Small intestine (tissue), 7 donors: Measurements from ENCODE around the gene EIF4A3. TPM values are rescaled to one million over a fixed set of nuclear protein-coding genes. Genes with fewer than 3 reads are reported as not detected.

ENCODE experiments used
- DNase-seq, 2 donors: peaks; one replicate each; pipeline versions ENCODE4 v3.0.0 to v3.0.0-alpha.2; 2013
- FAIRE-seq: peaks from 2 replicates; lab custom pipeline; 2012; peaks lifted over from hg19 to GRCh38; lab: Jason Lieb, UNC
- H3K27ac ChIP-seq, 3 donors: one replicate each; pipeline ENCODE4 v1.5.1; 2013; ENCODE audit warnings: low read length in 2 of 3, mild to moderate bottlenecking in 2 of 3, control low read depth in 1 of 3, inconsistent platforms in 1 of 3, low read depth in 1 of 3, moderate library complexity in 1 of 3
- H3K27me3 ChIP-seq, 3 donors: one replicate each; pipeline ENCODE4 v1.6.1; 2013; ENCODE audit warnings: low read length in 3 of 3, inconsistent platforms in 1 of 3; ENCODE audit not compliant: control insufficient read depth in 3 of 3, insufficient read depth in 3 of 3
- H3K36me3 ChIP-seq, 3 donors: one replicate each; pipeline ENCODE4 v1.6.1; 2013; ENCODE audit warnings: low read length in 3 of 3, inconsistent platforms in 1 of 3, low read depth in 1 of 3, mild to moderate bottlenecking in 1 of 3, moderate library complexity in 1 of 3; ENCODE audit not compliant: control insufficient read depth in 3 of 3, insufficient read depth in 2 of 3
- H3K4me1 ChIP-seq, 3 donors: one replicate each; pipeline ENCODE4 v1.6.1; 2013; ENCODE audit warnings: low read length in 2 of 3, inconsistent platforms in 1 of 3, low read depth in 1 of 3, mild to moderate bottlenecking in 1 of 3, moderate library complexity in 1 of 3; ENCODE audit not compliant: control insufficient read depth in 3 of 3, insufficient read depth in 2 of 3
- H3K4me3 ChIP-seq, 3 donors: one replicate each; pipeline ENCODE4 v1.5.1; 2013; ENCODE audit warnings: low read length in 3 of 3, control low read depth in 1 of 3, inconsistent platforms in 1 of 3, low read depth in 1 of 3, mild to moderate bottlenecking in 1 of 3, moderate library complexity in 1 of 3
- H3K9me3 ChIP-seq, 2 donors: one replicate each; pipeline ENCODE4 v1.6.1; 2013; ENCODE audit warnings: low read depth in 1 of 2, low read length in 1 of 2; ENCODE audit not compliant: control insufficient read depth in 2 of 2, insufficient read depth in 1 of 2
- WGBS, 3 donors: extraction: QIAGEN DNeasy Blood & Tissue Kit; methylation state at CpG; one replicate each; pipeline ENCODE4 v1.1.7; 2013; 5-methylcytosine and 5-hydroxymethylcytosine counted together
- polyA plus RNA-seq, 4 donors: library from polyadenylated mRNA; stranded (reverse) in 3 of 4; unstranded in 1 of 4; fragments of 200-250 nt in 3 of 4; fragments of 120-200 nt in 1 of 4; gene quantifications; one replicate each; pipeline versions ENCODE4 v1.2.1 to v1.2.3, GENCODE V29; 2013
- donor health status: healthy with polysubstance abuse.
- donor health status: control.
- donor health status: control.
- donor health status: Bipolar disorder and iron deficiency.
- donor health status: healthy.

Gene EIF4A3
- polyA plus RNA-seq, 4 donors: 47.2 to 88.2 (median 67.3) TPM

GRCh38 chr17:80126449-80126715, 20.5 kb downstream of the EIF4A3 start:
- H3K27me3 ChIP-seq: peaks cover 0 to 4% (median 2%) of the 10 kb centered on the region in 3 donors
- H3K9me3 ChIP-seq: no peaks in the 10 kb centered on the region
- H3K4me3 ChIP-seq: no peak overlapping the region
- peaks cover 0 to 4% (median 0%) of the 10 kb centered on the region in 3 donors for H3K4me1 ChIP-seq
- H3K36me3 ChIP-seq: no peaks in the 10 kb centered on the region
- no peak overlapping the region for H3K27ac ChIP-seq
- no peak for DNase-seq
- WGBS, 3 donors: 62 to 72% (median 64%) methylated on average over 3 of the region's 3 CpGs
- FAIRE-seq: no peak

DNA sequence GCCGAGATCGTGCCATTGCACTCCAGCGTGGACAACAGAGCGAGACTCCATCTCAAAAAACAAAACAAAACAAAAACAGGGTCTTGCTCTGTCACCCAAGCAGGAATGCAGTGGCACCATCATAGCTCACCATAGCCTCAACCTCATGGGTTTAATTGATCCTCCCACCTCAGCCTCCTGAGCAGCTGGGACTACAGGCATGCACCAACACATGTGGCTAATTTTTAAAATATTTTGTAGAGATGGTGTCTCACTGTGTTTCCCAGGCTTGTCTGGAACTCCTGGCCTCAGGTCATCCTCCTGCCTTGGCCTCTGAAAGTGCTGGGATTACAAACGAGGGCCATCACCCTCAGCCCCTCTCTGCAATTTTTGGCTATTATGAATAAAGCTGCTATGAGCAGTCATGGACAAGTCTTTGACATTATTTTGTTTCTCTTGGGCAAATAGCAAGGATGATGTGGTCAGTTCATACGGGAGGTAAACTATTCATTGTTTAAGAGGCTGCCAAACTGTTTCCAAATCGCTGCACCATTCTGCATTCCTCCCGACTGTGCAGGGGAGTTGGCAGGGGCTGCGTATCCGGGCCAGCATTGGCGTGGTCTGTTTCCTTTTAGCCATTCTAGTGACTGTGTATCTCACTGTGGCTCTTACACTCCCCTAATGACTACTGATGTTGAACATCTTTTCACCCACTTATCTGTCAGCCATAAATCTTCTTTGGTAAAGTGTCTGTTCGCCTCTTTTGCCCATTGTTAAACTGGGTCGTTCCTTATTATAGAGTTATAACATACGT, 21.1 kb downstream of the EIF4A3 start:
- Histone ChIP-seq H3K4me1 (peaks cover 0 to 4% (median 0%) of the 10 kb centered on the region in 3 donors), H3K36me3 (no peaks in the 10 kb centered on the region), H3K4me3 (no peak overlapping the region), H3K9me3 (no peaks in the 10 kb centered on the region), H3K27ac (no peak overlapping the region), H3K27me3 (peaks cover 0 to 4% (median 2%) of the 10 kb centered on the region in 3 donors)
- no peak for FAIRE-seq
- DNase-seq: no peak
- WGBS, 3 donors: 66 to 70% (median 67%) methylated on average over 14 of the region's 14 CpGs

DNA sequence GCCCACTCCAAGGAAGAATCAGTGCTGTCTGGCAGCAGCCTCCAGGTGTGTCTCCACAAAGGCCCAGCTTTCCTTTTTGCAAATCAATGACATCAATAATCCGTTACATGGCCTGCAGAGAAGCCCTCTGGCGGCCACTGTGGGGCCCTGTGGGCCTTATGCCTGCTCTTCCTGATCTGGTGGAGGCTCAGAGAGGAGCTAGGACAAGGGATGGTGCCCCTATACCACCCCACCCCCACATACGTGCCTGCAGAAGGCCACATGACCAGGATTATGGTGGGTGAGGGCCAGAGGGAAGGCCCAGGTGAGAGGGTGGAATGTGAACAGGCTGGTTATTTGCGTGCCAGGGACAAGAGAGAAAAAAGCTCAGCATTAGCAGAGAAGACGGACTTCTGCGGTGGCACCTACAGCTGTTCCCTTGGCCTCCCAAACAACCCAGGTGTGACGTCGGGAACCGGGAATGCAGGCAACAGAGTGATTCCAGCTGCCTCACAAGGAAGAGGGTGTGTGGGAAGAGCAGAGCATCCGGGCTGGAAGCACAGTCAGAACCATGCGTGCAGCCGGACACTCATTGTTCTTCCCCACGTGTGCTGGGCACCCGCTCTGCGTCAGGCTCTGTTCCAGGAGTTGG, 22.5 kb downstream of the EIF4A3 start:
- Histone ChIP-seq H3K27me3 (peaks cover 0 to 4% (median 2%) of the 10 kb centered on the region in 3 donors), H3K36me3 (peaks cover 0 to 4% (median 0%) of the 10 kb centered on the region in 3 donors), H3K27ac (no peak overlapping the region), H3K9me3 (no peaks in the 10 kb centered on the region), H3K4me1 (peaks cover 0 to 4% (median 0%) of the 10 kb centered on the region in 3 donors), H3K4me3 (no peak overlapping the region)
- 47 to 62% (median 58%) methylated on average over 15 of the region's 15 CpGs for WGBS, 3 donors
- DNase-seq (peak; percentile 39 to 61), FAIRE-seq (no peak)

GRCh38 chr17:80123791-80124190, 23.1 kb downstream of the EIF4A3 start:
- peaks cover 0 to 5% (median 0%) of the 10 kb centered on the region in 3 donors for H3K36me3 ChIP-seq
- H3K4me3 ChIP-seq: no peak overlapping the region
- peaks cover 0 to 4% (median 2%) of the 10 kb centered on the region in 3 donors for H3K27me3 ChIP-seq
- FAIRE-seq: no peak
- DNase-seq: no peak
- H3K4me1 ChIP-seq: peaks cover 0 to 4% (median 0%) of the 10 kb centered on the region in 3 donors
- 75 to 79% (median 78%) methylated on average over 15 of the region's 15 CpGs for WGBS, 3 donors
- no peaks in the 10 kb centered on the region for H3K9me3 ChIP-seq
- H3K27ac ChIP-seq: no peak overlapping the region

DNA sequence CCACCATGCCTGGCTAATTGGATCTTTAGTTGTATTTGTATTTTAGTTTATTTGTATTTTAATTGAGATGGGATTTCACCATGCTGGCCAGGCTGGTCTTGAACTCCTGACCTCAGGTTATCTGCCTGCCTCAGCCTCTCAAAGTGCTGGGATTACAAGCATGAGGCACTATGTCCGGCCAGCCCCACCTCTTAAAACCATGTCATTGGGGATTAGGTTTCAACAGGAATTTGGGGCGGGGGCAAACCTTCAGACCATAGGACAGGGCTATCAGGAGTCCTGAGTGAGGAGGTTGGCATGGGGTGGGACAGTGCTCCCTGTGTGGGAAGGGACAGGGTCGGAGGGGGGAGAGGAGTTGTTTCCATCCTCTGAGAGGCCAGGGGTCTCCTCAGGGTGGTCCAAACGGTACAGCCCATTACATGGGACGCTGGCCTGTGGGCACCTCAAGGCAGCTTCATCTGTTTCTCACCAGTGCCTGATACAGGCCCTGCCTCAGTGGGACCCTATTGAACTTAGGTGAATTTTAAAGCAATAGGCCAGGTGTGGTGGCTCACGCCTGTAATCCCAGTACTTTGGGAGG, 23.9 kb downstream of the EIF4A3 start:
- H3K4me3 ChIP-seq: no peak overlapping the region

DNA sequence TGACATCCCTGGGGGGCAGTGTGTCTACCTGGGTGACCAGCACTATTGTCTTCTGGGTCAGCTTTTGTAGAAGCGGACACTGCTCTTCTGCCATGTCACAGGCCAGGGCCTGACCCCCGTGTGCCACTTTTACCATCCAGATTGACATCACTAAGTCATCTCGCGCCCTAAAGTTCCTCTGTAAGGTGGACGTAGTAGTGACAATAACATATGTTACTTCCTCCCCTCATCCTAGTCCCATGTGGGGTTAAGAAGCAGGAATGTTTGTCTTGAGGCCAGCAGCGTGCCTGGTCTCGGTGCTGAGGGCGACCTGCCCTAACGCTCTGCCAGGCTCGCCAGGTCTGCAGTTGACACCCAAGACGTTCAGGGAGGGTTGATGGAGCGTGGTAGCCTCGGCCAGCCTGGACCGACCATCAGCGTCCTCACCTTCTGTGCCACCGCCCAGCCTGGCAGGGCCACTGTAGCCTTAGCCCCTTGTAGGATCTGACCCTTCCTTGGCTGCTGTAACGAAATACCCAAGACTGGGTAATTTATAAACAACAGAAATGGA, 24.8 kb downstream of the EIF4A3 start:
- H3K27ac ChIP-seq: no peak overlapping the region
- WGBS, 3 donors: 88 to 90% (median 89%) methylated on average over 17 of the region's 17 CpGs
- peaks cover 0 to 4% (median 0%) of the 10 kb centered on the region in 3 donors for H3K4me1 ChIP-seq
- H3K27me3 ChIP-seq: peaks cover 0 to 4% (median 2%) of the 10 kb centered on the region in 3 donors
- no peak overlapping the region for H3K4me3 ChIP-seq
- H3K9me3 ChIP-seq: no peaks in the 10 kb centered on the region
- no peak for FAIRE-seq
- H3K36me3 ChIP-seq: peaks cover 0 to 20% (median 0%) of the 10 kb centered on the region in 3 donors
- no peak for DNase-seq

More for the DNA sequence above, 23.9 kb downstream of the EIF4A3 start:
- no peak for DNase-seq
- H3K27ac ChIP-seq: no peak overlapping the region
- H3K4me1 ChIP-seq: peaks cover 0 to 4% (median 0%) of the 10 kb centered on the region in 3 donors
- H3K27me3 ChIP-seq: peaks cover 0 to 4% (median 2%) of the 10 kb centered on the region in 3 donors
- no peaks in the 10 kb centered on the region for H3K9me3 ChIP-seq
- WGBS, 3 donors: 81 to 91% (median 85%) methylated on average over 6 of the region's 6 CpGs
- FAIRE-seq: no peak
- H3K36me3 ChIP-seq: peaks cover 0 to 12% (median 0%) of the 10 kb centered on the region in 3 donors

DNA sequence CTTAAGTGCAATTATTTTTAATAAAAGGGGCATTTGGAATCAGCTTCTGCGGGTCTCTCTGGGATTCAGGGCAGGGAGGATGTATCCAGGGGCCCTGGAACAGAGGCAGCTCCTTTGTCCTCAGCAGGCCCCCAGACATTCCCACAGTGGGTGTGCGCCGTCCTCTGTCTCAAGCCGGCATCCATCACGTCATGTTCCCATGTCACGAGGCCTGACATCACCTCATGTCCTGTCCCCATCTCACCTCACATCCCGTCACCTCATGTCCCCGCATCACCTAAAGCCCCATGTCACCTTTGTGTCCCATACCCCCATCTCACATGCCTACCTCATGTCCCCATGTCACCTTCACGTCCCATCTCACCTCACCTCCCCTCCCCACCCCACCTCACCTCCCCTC, 27.1 kb downstream of the EIF4A3 start:
- WGBS, 3 donors: 80 to 89% (median 86%) methylated on average over 9 of the region's 9 CpGs
- DNase-seq (no peak), FAIRE-seq (no peak)
- peaks cover 0 to 9% of the 10 kb centered on the region in 2 donors for H3K9me3 ChIP-seq
- no peak overlapping the region for H3K4me3 ChIP-seq
- no peak overlapping the region for H3K27ac ChIP-seq
- H3K4me1 ChIP-seq: peaks cover 0 to 4% (median 0%) of the 10 kb centered on the region in 3 donors
- H3K27me3 ChIP-seq: peaks cover 0 to 2% (median 0%) of the 10 kb centered on the region in 3 donors
- peaks cover 0 to 24% (median 0%) of the 10 kb centered on the region in 3 donors for H3K36me3 ChIP-seq

DNA sequence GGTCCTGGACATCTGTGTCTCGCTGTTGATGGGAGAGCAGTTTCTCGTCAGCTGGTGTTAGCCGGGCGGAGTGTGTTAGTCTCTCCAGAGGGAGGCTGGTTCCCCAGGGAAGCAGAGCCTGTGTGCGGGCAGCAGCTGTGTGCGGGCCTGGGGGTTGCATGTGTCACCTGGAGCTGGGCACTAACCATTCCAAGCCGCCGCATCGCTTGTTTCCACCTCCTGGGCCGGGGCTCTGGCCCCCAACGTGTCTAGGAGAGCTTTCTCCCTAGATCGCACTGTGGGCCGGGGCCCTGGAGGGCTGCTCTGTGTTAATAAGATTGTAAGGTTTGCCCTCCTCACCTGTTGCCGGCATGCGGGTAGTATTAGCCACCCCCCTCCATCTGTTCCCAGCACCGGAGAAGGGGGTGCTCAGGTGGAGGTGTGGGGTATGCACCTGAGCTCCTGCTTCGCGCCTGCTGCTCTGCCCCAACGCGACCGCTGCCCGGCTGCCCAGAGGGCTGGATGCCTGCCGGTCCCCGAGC, 27.6 kb downstream of the EIF4A3 start:
- FAIRE-seq (no peak), DNase-seq (no peak)
- H3K9me3 ChIP-seq: peaks cover 0 to 10% of the 10 kb centered on the region in 2 donors
- no peak overlapping the region for H3K4me3 ChIP-seq
- H3K36me3 ChIP-seq: peaks cover 0 to 24% (median 0%) of the 10 kb centered on the region in 3 donors
- peaks cover 0 to 2% (median 0%) of the 10 kb centered on the region in 3 donors for H3K4me1 ChIP-seq
- 91 to 93% (median 91%) methylated on average over 23 to 24 of the region's 24 CpGs for WGBS, 3 donors
- no peak overlapping the region for H3K27ac ChIP-seq
- no peaks in the 10 kb centered on the region for H3K27me3 ChIP-seq
